Mucosa of descending colon (tissue), 3 donors: ENCODE results near the gene EHMT1. TPM values are rescaled to one million over a fixed set of nuclear protein-coding genes. Genes with fewer than 3 reads are reported as not detected.

Experiments used
- ATAC-seq: fragments of 200-7000 bp; cut with Tn5 transposase; one replicate; pipeline ENCODE4 v1.9.1; 2020; ENCODE audit warnings: mild to moderate bottlenecking, moderate library complexity
- DNase-seq, 3 donors: peaks; one replicate each; pipeline ENCODE4 v3.0.0-alpha.2; 2020
- H3K36me3 ChIP-seq: fragments of 200-600 bp; one replicate; pipeline ENCODE4 v1.8.0; 2021; ENCODE audit warnings: low read depth, mild to moderate bottlenecking
- H3K4me1 ChIP-seq: fragments of 200-600 bp; one replicate; pipeline ENCODE4 v1.8.0; 2021; ENCODE audit warnings: low read depth, mild to moderate bottlenecking
- H3K4me3 ChIP-seq: fragments of 200-600 bp; one replicate; pipeline ENCODE4 v1.8.0; 2021; ENCODE audit warnings: mild to moderate bottlenecking
- H3K9me3 ChIP-seq: fragments of 200-600 bp; one replicate; pipeline ENCODE4 v1.8.0; 2021; ENCODE audit warnings: mild to moderate bottlenecking
- CTCF ChIP-seq: fragments of 200-600 bp; IDR thresholded peaks from one replicate; pipeline ENCODE4 v1.8.0; 2022; ENCODE audit warnings: antibody characterized with exemption, mild to moderate bottlenecking
- intact Hi-C, 2 donors: fragments of 100-400 bp; cut with DNase I in 1 of 2; cut with micrococcal nuclease in 1 of 2; formaldehyde crosslinking; loops; one replicate each; pipeline versions ENCODE4 v1.11.0 to v1.11.1; 2022; cut with DNase I, micrococcal nuclease
- total RNA-seq, 3 donors: library from RNA; stranded (reverse); fragmentation: NEBNext Ultra II Directional in 2 of 3; extraction: Animal tissue kit (Norgen Biotek cat#: 25700) in 2 of 3; gene quantifications; one replicate each; pipeline versions ENCODE4 v1.2.1 to v1.2.4, GENCODE V29; 2021 to 2023
- donor health status: DM: no; HTN: no; CAD: no; lungs with moderate emphysema.
- donor health status: DM: no; HTN: no; CAD: no.
- donor health status: DM: no; HTN: yes; CAD: no.

The EHMT1 gene
- total RNA-seq, 3 donors from 2014 or later = 78.4 to 90.8 (median 83.3) TPM

GRCh38 chr9:137683262-137683864 lies 64.6 kb downstream of the EHMT1 start:
- intact Hi-C loops = no loop called here
- no peak for ATAC-seq
- TF ChIP-seq CTCF = no peak
- Histone ChIP-seq H3K4me1 (peaks cover 5% of the 10 kb centered on the region), H3K36me3 (no peaks in the 10 kb centered on the region), H3K9me3 (no peaks in the 10 kb centered on the region), H3K4me3 (no peak overlapping the region)
- no peak for DNase-seq

GRCh38 chr9:137685035-137685740 lies 66.4 kb downstream of the EHMT1 start:
- intact Hi-C loops = no loop called here
- ATAC-seq (no peak), DNase-seq (no peak)
- Histone ChIP-seq H3K9me3 (no peaks in the 10 kb centered on the region), H3K4me1 (no peaks in the 10 kb centered on the region), H3K36me3 (no peaks in the 10 kb centered on the region), H3K4me3 (no peak overlapping the region)
- no peak for TF ChIP-seq CTCF

GRCh38 chr9:137685741-137686420 lies 67.1 kb downstream of the EHMT1 start:
- DNase-seq (no peak), ATAC-seq (no peak)
- TF ChIP-seq CTCF = no peak
- intact Hi-C loops = no loop called here
- Histone ChIP-seq H3K36me3 (no peaks in the 10 kb centered on the region), H3K4me3 (no peak overlapping the region), H3K9me3 (no peaks in the 10 kb centered on the region), H3K4me1 (no peaks in the 10 kb centered on the region)

GRCh38 chr9:137688261-137688660 lies 69.5 kb downstream of the EHMT1 start:
- no peak for ATAC-seq
- intact Hi-C loops = no loop called here
- H3K4me3 ChIP-seq = no peak overlapping the region

GRCh38 chr9:137688725-137689124 lies 69.9 kb downstream of the EHMT1 start:
- no peaks in the 10 kb centered on the region for H3K36me3 ChIP-seq
- no peak overlapping the region for H3K4me3 ChIP-seq
- H3K4me1 ChIP-seq = no peaks in the 10 kb centered on the region
- DNase-seq (no peak), ATAC-seq (peak; percentile 17)
- TF ChIP-seq CTCF = no peak
- H3K9me3 ChIP-seq = no peaks in the 10 kb centered on the region
- intact Hi-C loops = no loop called here

More at GRCh38 chr9:137688261-137688660, 69.5 kb downstream of the EHMT1 start:
- TF ChIP-seq CTCF = no peak
- Histone ChIP-seq H3K9me3 (no peaks in the 10 kb centered on the region), H3K36me3 (no peaks in the 10 kb centered on the region), H3K4me1 (no peaks in the 10 kb centered on the region)
- no peak for DNase-seq
